Thyroid gland (tissue), 4 donors: ENCODE measurements around the gene CSTF1. TPM values are rescaled to one million over a fixed set of nuclear protein-coding genes. Genes with fewer than 3 reads are reported as not detected.
"Not testable (repeated sequence)": the region's sequence is repeated elsewhere in the genome, so short reads cannot be mapped to it uniquely, and the experiment has no call there.

Source experiments
- DNase-seq, 2 donors: peaks; one replicate each; pipeline ENCODE4 v3.0.0-alpha.2; 2019
- H3K27ac ChIP-seq, 3 donors: fragments of 200-600 bp; sonication (generic); 1 replicate in 2 of 3; 2 replicates in 1 of 3; pipeline ENCODE4 v1.5.1; 2016 to 2019; ENCODE audit warnings: mild to moderate bottlenecking in 1 of 3, moderate library complexity in 1 of 3
- H3K27me3 ChIP-seq: fragments of 200-600 bp; sonication (generic); one replicate; pipeline ENCODE4 v1.5.1; 2019
- H3K36me3 ChIP-seq, 2 donors: fragments of 200-600 bp; sonication (generic); one replicate each; pipeline ENCODE4 v1.5.1; 2016 to 2019
- H3K4me1 ChIP-seq, 2 donors: fragments of 200-600 bp; sonication (generic); one replicate each; pipeline ENCODE4 v1.5.1; 2017 to 2019
- H3K4me3 ChIP-seq, 3 donors: fragments of 200-600 bp; sonication (generic); replicated peaks in 1 of 3; 1 replicate in 2 of 3; 2 replicates in 1 of 3; pipeline ENCODE4 v1.5.1; 2016; ENCODE audit warnings: mild to moderate bottlenecking in 1 of 3
- H3K9me3 ChIP-seq: fragments of 200-600 bp; sonication (generic); one replicate; pipeline ENCODE4 v1.5.1; 2017
- POLR2A ChIP-seq, 2 donors: fragments of 450-650 bp; IDR thresholded peaks; one replicate each; pipeline ENCODE4 v1.6.1; 2017; ENCODE audit warnings: antibody characterized with exemption in 2 of 2, mild to moderate bottlenecking in 2 of 2, moderate library complexity in 1 of 2
- WGBS, 2 donors: methylation state at CpG; one replicate each; pipeline ENCODE4 v1.1.5; 2017; 5-methylcytosine and 5-hydroxymethylcytosine counted together
- intact Hi-C: fragments of 100-400 bp; cut with DNase I; formaldehyde crosslinking; loops from one replicate; pipeline ENCODE4 v1.15.1; 2023
- total RNA-seq, 4 donors: library from RNA; depleted of rRNA; stranded (reverse); fragments of >200 nt; gene quantifications; one replicate each; pipeline ENCODE4 v1.2.3, GENCODE V29; 2016
- TF ChIP-seq, protein P1 (sequence below), 6 experiments: fragments of 200-600 bp in 3 of 6; fragments of 450-650 bp in 3 of 6; sonication (generic) in 3 of 6; IDR thresholded peaks; one replicate each; pipeline ENCODE4 v1.5.1; 2016 to 2019; ENCODE audit warnings: antibody characterized with exemption in 6 of 6, mild to moderate bottlenecking in 2 of 6, inconsistent platforms in 1 of 6, moderate library complexity in 1 of 6

CSTF1 gene
- total RNA-seq, 4 donors from 2014 or later = 26.9 to 36.8 (median 32.6) TPM

DNA sequence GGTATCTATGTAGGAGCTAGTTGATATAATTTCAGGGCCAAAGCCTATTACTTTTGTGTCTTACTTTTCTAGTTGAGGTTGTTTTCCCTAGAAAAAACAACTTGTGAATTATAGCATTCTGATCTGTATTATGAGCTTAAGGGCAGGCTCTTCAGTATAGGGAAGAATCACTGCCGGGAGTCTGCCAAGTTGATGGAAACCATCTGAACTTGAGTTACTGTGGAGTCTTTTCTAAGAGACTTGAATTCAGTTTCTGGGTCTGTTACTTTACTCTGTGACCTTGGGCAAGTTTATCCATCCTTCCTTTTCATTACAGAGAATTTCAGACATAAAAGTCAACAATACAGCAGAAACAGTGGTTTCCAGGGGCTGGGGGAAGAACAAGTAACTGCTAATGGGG, 17.5 kb downstream of the CSTF1 start:
- Histone ChIP-seq H3K4me3 (no peak overlapping the region), H3K9me3 (no peaks in the 10 kb centered on the region), H3K27ac (no peak overlapping the region), H3K4me1 (no peaks in the 10 kb centered on the region), H3K27me3 (no peaks in the 10 kb centered on the region), H3K36me3 (peaks cover 11 to 14% of the 10 kb centered on the region in 2 donors)
- intact Hi-C loops = no loop called here
- no peak for DNase-seq
- TF ChIP-seq, protein P1, sequence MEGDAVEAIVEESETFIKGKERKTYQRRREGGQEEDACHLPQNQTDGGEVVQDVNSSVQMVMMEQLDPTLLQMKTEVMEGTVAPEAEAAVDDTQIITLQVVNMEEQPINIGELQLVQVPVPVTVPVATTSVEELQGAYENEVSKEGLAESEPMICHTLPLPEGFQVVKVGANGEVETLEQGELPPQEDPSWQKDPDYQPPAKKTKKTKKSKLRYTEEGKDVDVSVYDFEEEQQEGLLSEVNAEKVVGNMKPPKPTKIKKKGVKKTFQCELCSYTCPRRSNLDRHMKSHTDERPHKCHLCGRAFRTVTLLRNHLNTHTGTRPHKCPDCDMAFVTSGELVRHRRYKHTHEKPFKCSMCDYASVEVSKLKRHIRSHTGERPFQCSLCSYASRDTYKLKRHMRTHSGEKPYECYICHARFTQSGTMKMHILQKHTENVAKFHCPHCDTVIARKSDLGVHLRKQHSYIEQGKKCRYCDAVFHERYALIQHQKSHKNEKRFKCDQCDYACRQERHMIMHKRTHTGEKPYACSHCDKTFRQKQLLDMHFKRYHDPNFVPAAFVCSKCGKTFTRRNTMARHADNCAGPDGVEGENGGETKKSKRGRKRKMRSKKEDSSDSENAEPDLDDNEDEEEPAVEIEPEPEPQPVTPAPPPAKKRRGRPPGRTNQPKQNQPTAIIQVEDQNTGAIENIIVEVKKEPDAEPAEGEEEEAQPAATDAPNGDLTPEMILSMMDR (IDR thresholded peaks at IDR 0.05) = no peak
- TF ChIP-seq POLR2A (IDR thresholded peaks at IDR 0.05) = no peak
- WGBS, 2 donors = 86 to 100% methylated on average over 1 of the region's 1 CpG

- H3K9me3 ChIP-seq, H3K4me1 ChIP-seq, H3K27me3 ChIP-seq, DNase-seq, H3K4me3 ChIP-seq, H3K27ac ChIP-seq, intact Hi-C loops: not testable (repeated sequence)
- H3K36me3 ChIP-seq = peaks cover 11 to 14% of the 10 kb centered on the region in 2 donors
- 92 to 93% methylated on average over 7 of the region's 7 CpGs for WGBS, 2 donors
These were observed 18.8 kb downstream of the CSTF1 start for GRCh38 chr20:56411287-56411686.

DNA sequence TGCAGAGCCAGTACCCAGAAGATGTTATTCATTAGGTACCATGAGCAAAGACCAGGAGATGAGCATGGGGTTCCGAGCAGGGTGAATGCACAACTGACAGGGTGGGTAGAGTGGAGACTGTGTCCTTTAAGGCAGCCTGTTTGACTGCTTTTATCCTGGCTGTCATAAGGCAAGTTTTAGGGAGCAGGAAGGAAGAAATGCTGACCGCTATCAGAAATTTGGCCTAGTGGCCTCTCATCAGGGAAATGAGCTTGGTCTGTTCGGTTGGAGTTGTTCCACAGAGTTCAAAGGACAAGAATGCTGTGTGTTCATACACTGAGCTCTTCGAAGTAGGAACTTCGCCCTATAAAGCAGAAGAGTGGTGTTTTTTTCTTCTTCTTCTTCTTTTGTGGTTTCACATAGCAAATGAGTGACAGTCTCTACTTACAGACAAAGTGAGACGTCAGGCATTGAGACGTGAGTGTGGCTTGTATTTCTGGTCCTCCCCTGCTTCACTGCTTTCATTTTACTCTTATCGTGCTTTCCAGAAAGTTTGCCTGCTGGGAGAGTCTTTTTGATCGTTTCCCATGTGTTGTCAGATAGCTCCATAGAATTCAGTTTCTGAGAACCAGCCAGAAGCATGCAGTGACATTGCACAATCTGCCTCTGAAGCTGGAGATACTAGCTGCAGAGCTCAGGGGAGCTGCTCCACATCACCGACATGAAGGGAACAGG, 19.5 kb downstream of the CSTF1 start, which contains the start of gene CASS4:
Gene CASS4 (plus strand): TSS at position 502 of the 714 bp plus-strand sequence. CDS start 199 bp downstream, at position 701.
- no peak for DNase-seq
- 58 to 62% methylated on average over 10 of the region's 10 CpGs for WGBS, 2 donors
- Histone ChIP-seq H3K36me3 (peaks cover 9 to 11% of the 10 kb centered on the region in 2 donors), H3K9me3 (no peaks in the 10 kb centered on the region), H3K4me1 (no peaks in the 10 kb centered on the region), H3K27me3 (no peaks in the 10 kb centered on the region), H3K27ac (peak within 1 kb of the TSS in 2 of 3 donors; percentile 7 to 11), H3K4me3 (no peak within 1 kb of the TSS)
- intact Hi-C loops = no loop called here
- TF ChIP-seq, protein P1 (IDR thresholded peaks at IDR 0.05) = no peak
- TF ChIP-seq POLR2A (IDR thresholded peaks at IDR 0.05) = no peak

- H3K36me3 ChIP-seq = peaks cover 4 to 9% of the 10 kb centered on the region in 2 donors
- intact Hi-C loops = no loop called here
- 92 to 97% methylated on average over 7 of the region's 7 CpGs for WGBS, 2 donors
- TF ChIP-seq POLR2A (IDR thresholded peaks at IDR 0.05) = no peak
- TF ChIP-seq, protein P1 (IDR thresholded peaks at IDR 0.05) = no peak
- H3K9me3 ChIP-seq = no peaks in the 10 kb centered on the region
- no peak for DNase-seq
- H3K27me3 ChIP-seq = no peaks in the 10 kb centered on the region
- peak overlapping the region in 2 of 3 donors; percentile 7 to 11 for H3K27ac ChIP-seq
- H3K4me3 ChIP-seq = no peak overlapping the region
- H3K4me1 ChIP-seq = no peaks in the 10 kb centered on the region
These were observed 20.0 kb downstream of the CSTF1 start for GRCh38 chr20:56412473-56412790.

- no peak for DNase-seq
- Histone ChIP-seq H3K4me3 (no peak overlapping the region), H3K36me3 (peaks cover 0 to 4% of the 10 kb centered on the region in 2 donors), H3K27ac (no peak overlapping the region), H3K4me1 (no peaks in the 10 kb centered on the region), H3K27me3 (no peaks in the 10 kb centered on the region), H3K9me3 (no peaks in the 10 kb centered on the region)
- TF ChIP-seq, protein P1 (IDR thresholded peaks at IDR 0.05) = no peak
- no peak for TF ChIP-seq POLR2A (IDR thresholded peaks at IDR 0.05)
- intact Hi-C loops = no loop called here
- WGBS, 2 donors = 91 to 99% methylated on average over 3 of the region's 3 CpGs
These were observed 20.5 kb downstream of the CSTF1 start for GRCh38 chr20:56412949-56413348.
